GM12892 (cell line): ENCODE data around the gene DVL2.

ENCODE experiments used
- DNase-seq: peaks from one replicate; pipeline ENCODE4 v3.0.0; 2011; ENCODE audit not compliant: insufficient read length
- FAIRE-seq: peaks from 2 replicates; lab custom pipeline; 2011; peaks lifted over from hg19 to GRCh38; lab: Jason Lieb, UNC
- POLR2A ChIP-seq: IDR thresholded peaks from 2 replicates; pipeline ENCODE4 v1.6.1; 2011; ENCODE audit warnings: low read depth, low read length, control low read depth
- POLR2AphosphoS5 ChIP-seq: IDR thresholded peaks from 2 replicates; pipeline ENCODE4 v1.6.1; 2011; ENCODE audit warnings: low read depth, low read length, control low read depth
- TAF1 ChIP-seq: IDR thresholded peaks from 2 replicates; pipeline ENCODE4 v1.6.1; 2011; ENCODE audit warnings: low read depth, mild to moderate bottlenecking, control low read depth, low read length, borderline replicate concordance

The DVL2 gene

DNA sequence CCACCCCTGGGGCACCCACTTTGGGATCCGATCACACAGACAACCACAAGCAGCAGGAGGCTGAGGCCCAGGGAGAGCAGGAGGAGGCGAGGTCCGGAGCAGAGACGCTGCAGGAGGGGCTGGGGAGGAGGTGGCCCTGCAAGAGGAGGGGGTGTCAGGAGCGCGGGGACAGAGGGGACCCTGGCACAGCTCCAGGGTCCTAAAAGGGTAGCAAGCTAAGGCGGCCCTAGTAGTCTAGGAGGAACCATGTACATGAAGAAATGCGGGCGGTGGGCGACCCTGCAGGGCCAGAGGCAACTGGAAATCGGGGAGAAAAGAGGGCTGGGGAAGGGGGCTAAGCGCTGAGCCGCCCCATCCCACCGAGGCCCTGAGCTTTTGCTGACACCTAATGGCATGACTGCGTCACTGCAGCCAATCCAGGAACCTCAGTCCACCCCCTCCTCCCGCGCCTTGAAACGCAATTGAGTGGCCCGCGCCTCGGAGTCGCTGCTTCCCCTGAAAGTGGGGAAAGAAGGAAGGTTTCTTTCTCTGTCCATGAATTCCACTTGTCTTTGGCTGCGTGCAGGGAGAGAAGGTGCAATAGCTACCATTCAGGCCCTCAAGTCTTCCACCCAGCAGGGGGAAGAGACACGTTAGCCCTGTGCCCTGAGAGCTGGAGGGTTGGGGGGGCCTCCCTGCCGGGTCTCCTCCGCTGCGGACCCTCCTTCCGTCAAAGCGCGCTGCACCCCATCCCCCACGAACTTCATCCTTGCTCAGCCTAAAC is 56.9 kb downstream of the DVL2 start:
- TF ChIP-seq POLR2AphosphoS5, result no peak
- TF ChIP-seq POLR2A, result no peak
- no peak for TF ChIP-seq TAF1
- FAIRE-seq (no peak), DNase-seq (peak; percentile 85)

DNA sequence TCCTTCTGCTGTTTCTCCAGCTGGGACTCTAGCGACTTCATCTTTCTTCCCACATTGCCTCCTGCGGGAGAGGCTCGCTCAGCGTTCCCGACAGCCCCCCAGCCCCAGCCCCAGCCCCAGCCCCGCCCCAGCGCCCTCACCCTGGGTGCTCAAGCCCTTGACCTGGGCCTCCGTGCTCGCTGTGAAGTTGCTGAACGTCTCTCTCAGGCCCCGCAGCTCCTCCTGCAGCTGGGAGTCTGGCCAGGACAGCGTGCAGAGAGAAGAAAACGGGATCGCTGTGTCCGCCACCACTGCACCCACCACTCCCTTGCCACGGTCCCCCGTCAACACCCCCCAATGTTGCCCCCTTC is 57.5 kb downstream of the DVL2 start:
- FAIRE-seq, result no peak

DNA sequence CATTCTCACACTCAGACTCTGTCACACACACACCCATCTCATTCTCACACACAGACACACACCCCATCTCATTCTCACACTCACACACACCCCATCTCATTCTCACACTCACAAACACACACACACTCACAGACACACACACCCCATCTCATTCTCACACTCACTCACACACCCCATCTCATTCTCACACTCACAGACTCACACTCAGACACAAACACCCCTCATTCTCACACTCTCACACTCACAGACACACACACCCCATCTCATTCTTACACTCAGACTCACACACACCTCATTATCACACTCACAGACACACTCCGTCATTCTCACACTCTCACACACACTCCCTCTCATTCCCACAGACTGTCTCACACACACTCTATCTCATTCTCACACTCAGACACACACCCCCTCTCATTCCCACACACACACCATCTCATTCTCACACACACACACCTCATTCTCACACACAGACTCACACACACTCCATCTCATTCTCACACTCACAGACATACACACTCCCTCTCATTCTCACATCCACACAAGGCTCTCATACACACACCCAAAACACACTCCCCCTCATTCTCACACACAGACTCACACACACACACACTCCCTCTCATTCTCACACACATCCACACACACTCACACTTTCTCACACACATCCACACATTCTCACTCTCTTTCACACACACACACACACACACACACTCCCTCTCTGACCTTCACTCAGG is 58.0 kb downstream of the DVL2 start:
- FAIRE-seq (no peak), DNase-seq (no peak)
- TF ChIP-seq POLR2AphosphoS5 (no peak), TAF1 (no peak), POLR2A (no peak)

More for the DNA sequence above, 57.5 kb downstream of the DVL2 start:
- DNase-seq, result no peak
- no peak for TF ChIP-seq TAF1
- TF ChIP-seq POLR2A, result no peak
- TF ChIP-seq POLR2AphosphoS5, result no peak
